Measurements from ENCODE around the gene IFI6.
A peak's percentile ranks its signal among the peaks of the same experiment; 100 is the strongest.
"Not testable (repeated sequence)": the region's sequence is repeated elsewhere in the genome, so short reads cannot be mapped to it uniquely, and the experiment has no call there.

IFI6 gene, protein sequence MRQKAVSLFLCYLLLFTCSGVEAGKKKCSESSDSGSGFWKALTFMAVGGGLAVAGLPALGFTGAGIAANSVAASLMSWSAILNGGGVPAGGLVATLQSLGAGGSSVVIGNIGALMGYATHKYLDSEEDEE
- total RNA-seq: 25.9 to 384 (median 58.7) reads per million in 18 experiments

DNA sequence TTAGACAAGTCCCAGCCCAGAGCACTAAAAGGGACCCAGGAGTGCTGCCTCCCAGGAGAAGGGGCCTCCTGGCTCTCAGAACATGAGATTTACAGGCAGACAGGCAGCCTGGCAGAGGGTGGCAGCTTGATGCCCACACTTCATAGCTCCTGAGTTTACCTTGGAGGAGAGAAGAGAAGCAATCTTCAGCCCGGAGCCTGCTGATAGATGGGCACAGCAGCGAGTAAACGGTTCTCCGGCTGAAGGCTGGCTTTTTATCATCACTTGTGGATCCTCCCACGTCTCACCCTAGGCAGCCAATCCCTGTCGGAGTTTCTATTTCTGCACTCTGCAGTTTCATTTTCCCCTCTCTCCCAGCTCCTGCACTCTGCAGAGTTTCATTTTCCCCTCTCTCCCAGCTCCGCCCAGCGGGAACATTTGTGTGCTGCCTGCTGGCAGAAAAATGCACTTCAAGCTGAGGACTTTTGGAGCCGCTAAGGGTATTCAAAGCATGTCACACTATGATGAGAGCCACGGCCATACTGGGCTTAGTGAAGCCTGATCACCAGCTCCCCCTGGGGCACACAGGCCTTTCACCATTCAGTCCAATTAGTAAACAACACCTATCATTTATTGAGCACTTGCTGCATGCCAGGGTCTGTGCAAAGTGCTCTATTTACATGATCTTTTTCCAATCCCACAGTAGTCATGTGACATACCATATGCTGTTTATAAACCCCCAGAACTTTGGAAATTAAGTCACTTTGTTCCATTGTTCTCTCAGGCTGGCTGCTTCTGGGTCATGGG is at the start of gene IFI6:
Gene IFI6 (minus strand): TSS at position 229 of the 786 bp plus-strand sequence. CDS start 2,878 bp downstream, outside the sequence.
- DNase-seq: peak; percentile 93 to 94

DNA sequence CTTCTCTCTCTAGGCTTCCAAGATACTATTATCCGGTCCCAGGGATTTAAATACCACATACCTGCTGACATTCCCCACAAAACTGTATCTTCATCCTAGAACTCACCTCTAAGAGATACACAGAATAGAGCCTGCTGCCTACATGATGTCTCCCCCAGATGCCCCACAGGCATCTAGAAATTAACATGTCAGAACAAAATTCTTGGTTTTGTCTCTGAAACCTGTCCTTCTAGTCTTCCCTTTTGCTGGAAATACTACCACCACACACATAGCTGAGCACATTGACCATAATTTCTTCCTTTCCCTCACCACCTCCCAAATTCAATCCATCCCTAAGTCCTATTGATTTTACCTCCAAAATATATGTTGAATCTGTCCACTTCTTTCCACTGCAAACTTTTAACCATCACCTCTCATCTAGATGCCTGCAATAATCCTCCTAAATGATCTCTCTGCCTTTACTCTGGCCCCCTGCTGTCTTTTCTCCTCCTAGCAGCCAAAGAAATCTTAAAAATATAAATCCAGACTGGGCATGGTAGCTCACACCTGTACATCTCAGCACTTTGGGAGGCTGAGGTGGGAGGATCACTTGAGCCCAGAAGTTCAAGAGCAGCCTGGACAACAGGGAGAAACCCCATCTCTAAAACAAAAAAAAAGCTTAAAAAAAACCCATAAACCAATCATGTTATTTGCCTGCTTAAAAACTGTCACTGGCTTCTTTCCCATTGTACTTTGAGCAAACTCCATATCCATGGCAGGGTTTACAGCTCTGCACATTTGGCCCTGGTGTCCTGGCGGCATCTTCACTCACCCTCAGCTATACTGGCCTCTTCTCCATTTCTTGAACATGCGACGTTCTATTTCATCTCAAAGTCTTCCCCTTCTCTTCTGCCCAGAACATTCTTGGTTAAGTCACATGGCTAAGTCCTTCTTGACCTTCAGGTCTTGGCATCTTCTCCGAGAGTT is 47.6 kb upstream of the IFI6 start:
- no peak for DNase-seq

DNA sequence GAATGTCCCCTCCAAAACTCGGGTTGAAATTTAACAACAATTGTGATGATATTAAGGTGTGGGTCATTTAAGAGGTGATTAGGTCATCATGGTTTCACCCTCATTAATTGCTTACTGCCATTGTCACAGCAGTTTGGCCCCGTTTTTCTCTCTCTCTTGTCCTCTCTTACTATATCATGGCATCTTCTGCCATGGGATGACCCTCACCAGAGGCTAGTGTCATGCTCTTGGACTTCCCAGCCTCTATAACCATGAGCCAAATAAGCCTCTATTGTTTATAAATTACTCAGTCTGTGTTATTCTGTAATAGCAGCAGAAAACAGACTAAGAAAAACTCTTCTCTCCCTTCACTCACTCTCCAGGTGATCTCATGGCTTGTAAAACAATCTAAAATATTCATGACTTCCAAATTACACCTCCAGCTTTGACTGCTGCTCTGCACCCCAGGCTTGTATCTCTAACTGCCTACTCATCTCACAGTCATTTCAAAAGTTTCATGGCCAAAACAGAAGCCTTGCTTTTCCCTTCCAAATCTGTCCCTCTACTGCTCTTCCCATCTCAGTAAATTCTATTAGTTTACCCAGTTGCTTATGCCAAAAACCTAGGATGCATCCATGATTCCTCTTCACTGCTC is 44.4 kb upstream of the IFI6 start:
- no peak for DNase-seq

DNA sequence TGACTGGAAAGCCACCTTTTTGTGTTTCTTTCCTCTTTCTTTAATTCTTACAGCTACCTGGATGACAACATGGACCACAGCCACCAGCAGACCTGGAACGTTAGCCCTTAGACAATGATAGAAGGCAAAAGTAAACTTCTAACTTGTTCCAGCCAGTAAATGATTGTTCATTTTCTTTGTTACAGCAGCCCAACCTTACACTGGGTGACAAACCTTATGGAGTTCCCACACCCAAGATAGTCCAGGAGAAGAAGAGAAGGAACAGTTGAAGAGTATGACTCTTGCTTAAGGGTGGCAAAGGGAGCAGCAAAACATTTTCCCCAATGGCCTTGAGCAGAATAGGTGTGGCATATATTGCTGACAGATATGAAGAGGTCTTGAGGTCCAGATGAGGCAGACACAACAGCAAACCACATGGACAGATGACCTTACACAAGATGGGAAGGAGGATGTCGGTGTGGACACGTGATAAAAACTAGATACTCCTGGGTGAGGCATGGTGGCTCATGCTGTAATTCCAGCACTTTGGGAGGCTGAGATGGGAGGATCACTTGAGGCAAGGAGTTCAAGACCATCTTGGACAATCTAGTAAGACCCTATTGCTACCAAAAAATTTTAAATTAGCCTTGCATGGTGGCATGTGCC is 42.0 kb upstream of the IFI6 start:
- DNase-seq: no peak

DNA sequence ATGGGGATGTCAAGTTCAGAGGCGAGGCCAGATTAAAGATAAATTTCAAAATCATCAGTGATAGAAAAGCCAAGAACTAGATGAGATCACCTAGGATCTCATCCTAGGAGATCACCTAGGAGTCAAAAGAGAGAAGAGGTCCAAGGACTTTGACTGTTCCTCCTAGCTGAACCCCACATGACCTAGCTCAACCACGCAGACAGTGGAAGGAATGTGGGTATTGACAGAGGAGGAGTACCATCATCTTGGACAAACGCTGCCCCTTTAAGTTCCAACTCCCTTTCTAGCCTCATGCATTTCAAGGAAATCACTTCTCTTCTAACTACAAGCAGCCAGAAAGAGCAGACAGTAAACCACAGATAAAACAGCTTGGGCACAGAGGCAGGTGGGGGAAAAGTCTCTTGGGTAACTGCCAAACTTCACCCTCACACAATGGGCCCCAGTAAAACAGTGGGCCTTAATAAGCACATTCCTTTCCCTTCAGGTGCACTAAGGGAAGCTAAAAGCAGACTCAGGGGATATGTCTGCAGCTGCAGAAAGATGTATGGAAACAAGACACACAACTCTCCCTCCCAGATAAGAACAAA is 41.2 kb upstream of the IFI6 start:
- DNase-seq: no peak

DNA sequence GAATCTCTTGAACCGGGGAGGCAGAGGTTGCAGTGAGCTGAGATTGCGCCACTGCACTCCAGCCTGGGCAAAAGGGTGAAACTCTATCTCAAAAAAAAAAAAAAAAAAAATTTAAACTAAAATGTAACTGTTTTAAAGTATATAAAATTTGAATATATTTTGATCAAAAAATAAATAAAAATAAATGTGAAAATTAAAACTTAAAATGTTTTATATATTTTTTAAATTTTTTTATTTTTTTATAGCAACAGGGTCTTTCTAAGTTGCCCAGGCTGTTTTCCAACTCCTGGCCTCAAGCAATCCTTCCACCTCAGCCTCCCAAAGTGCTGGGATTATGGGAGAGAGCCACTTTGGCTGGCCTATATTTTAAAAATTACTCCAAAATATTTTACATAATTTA is 38.6 kb upstream of the IFI6 start:
- no peak for DNase-seq

GRCh38 chr1:27705545-27705944 is 33.6 kb upstream of the IFI6 start:
- DNase-seq: no peak

DNA sequence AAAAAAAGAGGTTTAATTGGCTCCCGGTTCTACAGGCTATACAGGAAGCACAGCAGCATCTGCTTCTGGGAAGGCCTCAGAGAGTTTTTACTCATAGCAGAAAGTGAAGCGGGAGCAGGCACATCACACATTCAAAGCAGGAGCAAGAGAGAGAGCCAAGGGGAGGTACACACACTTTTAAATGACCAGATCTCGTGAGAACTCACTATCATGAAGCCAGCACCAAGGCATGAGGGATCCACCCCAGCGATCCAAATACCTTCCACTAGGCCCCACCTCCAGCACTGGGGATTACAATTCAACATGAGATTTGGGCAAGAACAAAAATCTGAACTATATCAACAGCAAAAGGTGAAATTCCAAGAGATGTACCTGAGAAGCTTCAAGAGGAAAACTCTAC is 33.0 kb upstream of the IFI6 start:
- no peak for DNase-seq

- DNase-seq: not testable (repeated sequence)
Measured at GRCh38 chr1:27696835-27697234, 24.8 kb upstream of the IFI6 start.

GRCh38 chr1:27690183-27690582 is 18.2 kb upstream of the IFI6 start:
- peak in 1 of 2 donors; percentile 23 for DNase-seq

DNA sequence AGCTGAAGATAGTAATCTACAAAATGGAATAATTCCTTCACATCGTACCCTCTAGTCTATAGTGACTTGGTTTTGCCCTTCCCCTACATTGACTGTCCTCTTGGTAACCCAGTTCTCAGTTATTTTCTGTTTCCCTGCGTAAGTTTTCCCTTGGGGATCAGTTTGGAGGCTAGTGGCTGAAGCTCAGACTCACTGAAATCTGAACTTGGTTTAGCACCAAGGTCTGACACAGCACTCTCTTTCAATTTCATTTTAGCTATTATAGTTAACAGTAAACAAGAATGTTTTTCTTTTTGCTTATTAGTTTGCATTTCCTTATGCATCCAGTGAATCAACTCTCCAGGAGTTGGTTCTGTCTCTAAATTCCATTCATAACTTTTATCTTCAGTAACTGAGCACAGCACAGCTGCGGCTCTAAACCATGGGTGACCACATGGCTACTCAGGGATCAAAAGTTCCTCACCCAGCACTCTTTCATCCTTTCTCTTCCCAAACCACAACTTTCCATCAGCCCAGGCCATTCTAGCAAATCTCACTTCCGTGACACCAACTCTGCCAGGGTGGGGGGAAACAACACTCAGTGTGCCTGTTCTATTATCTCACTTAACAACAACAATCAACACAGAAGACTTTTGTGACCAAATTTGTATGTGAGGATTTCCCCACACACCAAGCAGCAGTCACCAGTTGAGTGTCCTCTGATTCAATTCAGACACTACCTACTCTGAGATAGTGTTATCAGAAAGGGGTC is 17.6 kb upstream of the IFI6 start:
- DNase-seq: no peak

DNA sequence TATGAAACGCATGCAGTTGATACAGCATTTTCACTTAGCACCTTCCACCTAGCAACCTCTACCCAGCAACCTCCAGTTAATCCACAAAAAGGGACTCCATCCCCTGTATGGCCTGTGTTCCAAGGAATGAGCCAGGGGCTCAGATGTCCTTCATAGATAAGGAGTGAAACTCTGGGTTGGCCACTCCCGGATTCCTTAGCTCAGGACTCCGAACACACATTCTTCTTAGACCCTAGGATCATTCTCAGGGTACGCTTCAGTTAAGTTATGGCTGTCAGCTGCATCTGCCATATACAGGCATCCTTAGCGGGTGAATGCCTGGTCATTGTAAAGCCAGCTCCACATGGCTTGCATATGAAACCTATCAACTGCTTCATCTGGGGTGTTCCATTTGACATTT is 15.9 kb upstream of the IFI6 start:
- DNase-seq: no peak

DNA sequence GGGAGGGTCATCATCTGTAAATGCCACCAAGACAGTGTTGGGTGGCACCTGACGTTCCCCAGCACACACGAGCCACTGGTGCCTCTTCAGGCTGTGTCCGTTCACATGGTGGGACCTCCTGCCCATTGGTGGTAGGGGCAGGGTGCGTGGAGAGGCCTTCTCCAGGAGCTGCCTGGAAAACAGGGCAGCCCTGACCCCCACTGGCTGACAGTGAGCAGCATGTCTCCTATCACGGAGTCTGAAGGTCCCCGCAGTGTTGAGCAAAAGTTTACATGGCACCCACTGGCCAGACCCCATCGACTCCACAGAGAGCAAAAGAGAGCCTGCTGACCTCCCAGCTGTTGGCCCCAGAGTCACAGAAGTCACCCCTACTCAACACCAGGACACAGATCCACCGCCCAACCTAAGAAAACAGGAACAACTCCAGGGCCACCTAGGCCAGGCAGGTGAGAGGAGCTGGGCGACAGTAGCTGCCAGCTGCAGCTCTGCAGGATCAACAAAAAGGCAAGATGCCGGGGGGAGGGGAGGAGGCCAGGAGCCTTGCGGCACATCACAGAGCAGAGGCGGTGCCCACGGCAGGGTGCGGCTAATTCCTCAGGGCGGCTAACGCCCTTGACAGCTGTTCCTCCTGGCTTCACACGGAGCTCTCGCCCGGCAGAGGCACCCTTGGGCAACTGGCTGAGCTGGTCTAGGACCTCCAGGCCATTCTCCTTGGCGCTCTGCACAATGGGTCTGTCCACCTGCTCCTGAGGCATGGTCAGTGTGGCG is 14.4 kb upstream of the IFI6 start:
- DNase-seq: no peak

DNA sequence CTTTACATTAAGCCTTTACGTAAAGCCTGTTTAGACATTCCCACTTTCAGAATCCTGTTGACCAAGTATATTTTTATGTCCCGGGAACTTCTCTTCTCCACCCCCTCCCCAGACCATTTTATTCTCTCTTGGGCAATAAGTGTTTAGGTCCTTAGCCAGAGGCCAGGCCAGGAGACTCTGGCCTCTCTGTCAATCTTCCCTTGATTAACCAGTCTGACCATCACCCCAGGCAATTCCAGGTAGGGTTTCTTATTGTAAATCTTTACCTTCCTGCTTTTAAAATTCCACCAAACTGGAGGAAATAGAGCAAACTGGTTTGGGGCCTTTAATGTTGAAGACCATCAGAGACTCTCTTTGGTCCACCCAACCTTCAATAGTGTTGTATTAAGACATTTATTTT is 12.2 kb upstream of the IFI6 start:
- no peak for DNase-seq

- DNase-seq: no peak
Measured at GRCh38 chr1:27682351-27682944, 10.5 kb upstream of the IFI6 start.

GRCh38 chr1:27681580-27681979 is 9.6 kb upstream of the IFI6 start:
- not testable (repeated sequence) for DNase-seq

DNA sequence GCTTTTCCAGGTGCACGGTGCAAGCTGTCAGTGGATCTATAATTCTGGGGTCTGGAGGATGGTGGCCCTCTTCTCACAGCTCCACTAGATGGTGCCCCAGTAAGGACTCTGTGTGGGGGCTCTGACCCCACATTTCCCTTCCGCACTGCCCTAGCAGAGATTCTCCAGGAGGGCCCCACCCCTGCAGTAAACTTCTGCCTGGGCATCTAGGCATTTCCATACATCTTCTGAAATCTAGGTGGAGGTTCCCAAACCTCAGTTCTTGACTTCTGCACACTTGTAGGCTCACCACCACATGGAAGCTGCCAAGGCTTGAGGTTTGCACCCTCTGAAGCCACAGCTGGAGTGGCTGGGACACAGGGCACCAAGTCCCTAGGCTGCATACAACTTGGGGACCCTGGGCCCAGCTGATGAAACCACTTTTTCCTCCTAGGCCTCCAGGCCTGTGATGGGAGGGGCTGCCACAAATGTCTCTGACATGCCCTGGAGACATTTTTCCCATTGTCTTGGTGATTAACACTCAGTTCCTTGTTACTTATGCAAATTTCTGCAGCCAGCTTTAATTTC is 8.3 kb upstream of the IFI6 start:
- not testable (repeated sequence) for DNase-seq

DNA sequence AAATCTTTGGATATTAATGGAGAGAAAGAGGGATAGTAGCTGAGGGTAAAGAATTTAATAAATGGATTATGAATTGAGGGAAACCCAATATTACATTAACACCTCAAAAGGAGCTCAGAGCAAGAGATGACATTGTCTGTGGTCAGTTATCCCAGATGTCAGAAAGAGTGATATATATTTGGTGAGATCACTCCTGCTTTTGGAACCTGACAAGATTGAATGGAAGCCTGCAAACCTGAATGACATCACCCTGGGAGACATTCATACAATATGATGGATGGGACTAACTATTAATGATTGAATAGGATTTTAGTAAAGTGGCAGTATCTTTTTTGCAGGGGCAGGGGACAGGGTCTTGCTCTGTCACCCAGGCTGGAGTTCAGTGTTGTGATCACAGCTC is 6.8 kb upstream of the IFI6 start:
- no peak for DNase-seq

GRCh38 chr1:27676410-27676809 is 4.4 kb upstream of the IFI6 start:
- DNase-seq: no peak

DNA sequence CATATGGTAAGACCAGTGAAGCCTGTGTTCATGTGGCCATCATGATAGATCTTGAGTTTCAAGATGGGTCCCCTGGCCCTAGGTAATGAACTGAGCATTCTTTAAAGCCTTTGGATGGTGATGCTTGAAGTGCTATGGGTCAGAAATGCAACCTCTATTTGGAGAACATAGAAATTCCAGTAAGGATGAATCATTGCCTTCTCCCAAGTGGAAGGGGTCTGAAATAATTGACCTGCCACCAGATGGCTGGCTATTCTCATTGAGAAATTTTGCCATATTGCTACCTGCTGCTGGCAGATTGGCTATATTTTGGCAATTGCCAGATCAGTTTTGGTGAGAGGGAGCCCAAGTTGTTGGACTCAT is 739 bp upstream of the IFI6 start:
- no peak for DNase-seq

Data from inflammatory macrophage (primary cell).